Colonic mucosa (tissue), 4 donors: ENCODE data around the gene ALDH1A1. TPM values are rescaled to one million over a fixed set of nuclear protein-coding genes. Genes with fewer than 3 reads are reported as not detected.

ENCODE experiments used
- DNase-seq: peaks from one replicate; pipeline ENCODE4 v3.0.0-alpha.2; 2020
- H3K27ac ChIP-seq: fragments of 200-600 bp; one replicate; pipeline ENCODE4 v1.8.0; 2021
- H3K27me3 ChIP-seq: fragments of 200-600 bp; one replicate; pipeline ENCODE4 v1.8.0; 2021
- H3K36me3 ChIP-seq: fragments of 200-600 bp; one replicate; pipeline ENCODE4 v1.8.0; 2021
- H3K4me1 ChIP-seq: fragments of 200-600 bp; one replicate; pipeline ENCODE4 v1.8.0; 2021; ENCODE audit warnings: mild to moderate bottlenecking
- H3K4me3 ChIP-seq: fragments of 200-600 bp; one replicate; pipeline ENCODE4 v1.8.0; 2021
- H3K9ac ChIP-seq, 2 donors: one replicate each; pipeline ENCODE4 v1.7.0; 2013; ENCODE audit warnings: control low read depth in 2 of 2, low read depth in 2 of 2, low read length in 2 of 2
- H3K9me3 ChIP-seq: fragments of 200-600 bp; one replicate; pipeline ENCODE4 v1.8.0; 2021
- CTCF ChIP-seq: fragments of 200-600 bp; IDR thresholded peaks from one replicate; pipeline ENCODE4 v1.8.0; 2022; ENCODE audit warnings: antibody characterized with exemption, mild to moderate bottlenecking
- intact Hi-C: fragments of 100-400 bp; cut with DNase I; formaldehyde crosslinking; loops from one replicate; pipeline ENCODE4 v1.14.1; 2022
- total RNA-seq, 2 donors: library from RNA; stranded (reverse); fragmentation: NEBNext Ultra II Directional in 1 of 2; extraction: Animal tissue kit (Norgen Biotek cat#: 25700) in 1 of 2; gene quantifications; one replicate each; pipeline ENCODE4 v1.2.1, GENCODE V29; 2021
- donor health status: healthy.
- donor health status: DM: no; HTN: no; CAD: no.
- donor health status: DM: no; HTN: no; CAD: no.

The ALDH1A1 gene
- total RNA-seq, 2 donors from 2014 or later: 61.3 to 102 TPM

GRCh38 chr9:72996114-72996513 lies 43.3 kb upstream of the ALDH1A1 start:
- H3K4me3 ChIP-seq: no peak overlapping the region
- no peak overlapping the region for H3K27ac ChIP-seq
- TF ChIP-seq CTCF: no peak
- no peak for DNase-seq
- intact Hi-C loops: no loop called here
- no peaks in the 10 kb centered on the region for H3K4me1 ChIP-seq
- H3K36me3 ChIP-seq: no peaks in the 10 kb centered on the region
- no peaks in the 10 kb centered on the region for H3K9me3 ChIP-seq
- no peaks in the 10 kb centered on the region for H3K27me3 ChIP-seq
- no peak overlapping the region for H3K9ac ChIP-seq

DNA sequence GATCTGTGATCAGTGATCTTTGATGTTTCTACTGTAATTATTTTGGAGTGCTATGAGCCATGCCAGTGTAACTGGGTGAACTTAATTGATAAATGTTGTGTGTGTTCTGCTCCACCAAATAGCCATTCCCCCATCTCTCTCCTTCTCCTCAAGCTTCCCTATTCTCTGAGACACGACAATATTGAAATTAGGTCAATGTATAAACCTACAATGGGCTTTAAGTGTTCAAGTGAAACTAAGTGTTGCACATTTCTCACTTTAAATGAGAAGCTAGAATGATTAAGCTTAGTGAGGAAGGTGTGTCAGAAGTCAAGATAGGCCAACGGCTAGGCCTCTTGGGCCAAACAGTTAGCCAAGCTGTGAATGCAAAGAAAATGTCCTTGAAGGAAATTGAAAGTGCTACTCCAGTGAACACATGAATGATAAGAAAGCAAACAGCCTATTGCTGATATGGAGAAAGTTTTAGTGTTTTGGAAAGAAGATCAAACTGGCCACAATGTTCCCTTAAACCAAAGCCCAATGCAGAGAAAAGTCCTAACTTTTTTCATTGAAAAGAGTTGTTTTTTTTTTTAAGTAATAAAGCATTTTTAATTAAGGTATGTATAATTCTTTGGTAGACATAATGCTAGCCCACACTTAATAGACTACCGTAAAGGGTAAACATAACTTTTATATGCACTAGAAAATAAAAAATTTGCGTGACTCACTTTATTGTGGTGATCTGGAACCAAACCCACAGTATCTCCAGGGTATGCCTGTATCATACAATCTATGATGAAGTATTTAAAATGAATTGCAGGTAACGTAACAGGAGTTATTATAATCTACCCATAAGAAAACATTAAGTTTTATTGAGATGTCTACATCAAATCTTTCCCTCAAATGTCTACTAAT lies 42.5 kb upstream of the ALDH1A1 start:
- intact Hi-C loops: no loop called here
- no peak overlapping the region for H3K9ac ChIP-seq
- TF ChIP-seq CTCF: no peak
- H3K4me1 ChIP-seq: no peaks in the 10 kb centered on the region
- no peaks in the 10 kb centered on the region for H3K9me3 ChIP-seq
- no peaks in the 10 kb centered on the region for H3K27me3 ChIP-seq
- H3K4me3 ChIP-seq: no peak overlapping the region
- DNase-seq: no peak
- no peaks in the 10 kb centered on the region for H3K36me3 ChIP-seq
- no peak overlapping the region for H3K27ac ChIP-seq

DNA sequence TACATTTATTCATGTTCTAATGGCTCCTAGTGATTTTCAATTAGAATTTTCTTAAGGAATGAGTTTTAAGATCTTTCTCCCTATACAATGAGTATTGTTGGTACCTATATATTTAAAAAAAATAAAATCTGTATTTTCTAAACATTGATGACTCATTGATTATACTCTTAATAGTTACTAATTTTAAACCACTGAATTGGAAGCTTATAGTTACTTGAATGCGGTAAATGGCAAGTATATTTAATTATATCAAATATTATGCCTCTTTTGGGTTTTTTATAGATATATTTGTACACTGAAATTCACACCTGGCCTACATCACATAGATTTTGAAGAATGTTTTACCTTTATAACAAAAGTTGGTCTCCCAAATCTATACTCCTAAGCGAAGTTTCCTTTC lies 38.9 kb upstream of the ALDH1A1 start:
- Histone ChIP-seq H3K4me3 (no peak overlapping the region), H3K27me3 (no peaks in the 10 kb centered on the region), H3K36me3 (no peaks in the 10 kb centered on the region), H3K4me1 (no peaks in the 10 kb centered on the region), H3K9ac (no peak overlapping the region), H3K9me3 (no peaks in the 10 kb centered on the region), H3K27ac (no peak overlapping the region)
- no peak for TF ChIP-seq CTCF
- intact Hi-C loops: no loop called here
- DNase-seq: no peak

- Histone ChIP-seq H3K27ac (no peak overlapping the region), H3K9ac (no peak overlapping the region), H3K27me3 (no peaks in the 10 kb centered on the region), H3K4me3 (no peak overlapping the region), H3K4me1 (no peaks in the 10 kb centered on the region), H3K9me3 (no peaks in the 10 kb centered on the region), H3K36me3 (no peaks in the 10 kb centered on the region)
- no peak for TF ChIP-seq CTCF
- intact Hi-C loops: no loop called here
- no peak for DNase-seq
These were observed 37.7 kb upstream of the ALDH1A1 start for GRCh38 chr9:72990397-72991182.

- Histone ChIP-seq H3K9me3 (no peaks in the 10 kb centered on the region), H3K4me3 (no peak overlapping the region), H3K9ac (no peak overlapping the region), H3K36me3 (no peaks in the 10 kb centered on the region), H3K4me1 (no peaks in the 10 kb centered on the region), H3K27ac (no peak overlapping the region), H3K27me3 (no peaks in the 10 kb centered on the region)
- intact Hi-C loops: no loop called here
- DNase-seq: no peak
- no peak for TF ChIP-seq CTCF
These were observed 33.8 kb upstream of the ALDH1A1 start for GRCh38 chr9:72986522-72987116.
